Measurements from ENCODE around the gene GNRH2. TPM values are rescaled to one million over a fixed set of nuclear protein-coding genes. Genes with fewer than 3 reads are reported as not detected.
"Not testable (repeated sequence)": the region's sequence is repeated elsewhere in the genome, so short reads cannot be mapped to it uniquely, and the experiment has no call there.

GNRH2 gene
- total RNA-seq, 1 donor from 2014 or later = 0.75 TPM

GRCh38 chr20:3059489-3059888 is 16.1 kb downstream of the GNRH2 start:
- POLR2A ChIA-PET = no interaction called here

GRCh38 chr20:3064119-3064518 is 20.7 kb downstream of the GNRH2 start:
- intact Hi-C loops (cut with micrococcal nuclease); H3K9me3 Mint-ChIP-seq; H3K4me3 Mint-ChIP-seq; ATAC-seq (ENCODE audit: low read depth); POLR2A ChIA-PET; H3K27ac Mint-ChIP-seq; H3K36me3 Mint-ChIP-seq (ENCODE audit: low read depth); CTCF ChIA-PET; H3K27me3 Mint-ChIP-seq; DNase-seq: not testable (repeated sequence)
- peaks cover 32% of the 10 kb centered on the region for H3K4me1 Mint-ChIP-seq

More at GRCh38 chr20:3059489-3059888, 16.1 kb downstream of the GNRH2 start:
- Mint-ChIP-seq H3K27me3 (no peaks in the 10 kb centered on the region), H3K4me3 (no peak overlapping the region), H3K9me3 (no peaks in the 10 kb centered on the region), H3K36me3 (ENCODE audit: low read depth) (no peaks in the 10 kb centered on the region), H3K4me1 (peaks cover 3% of the 10 kb centered on the region), H3K27ac (no peak overlapping the region)
- no peak for ATAC-seq (ENCODE audit: low read depth)
- CTCF ChIA-PET = no interaction called here
- intact Hi-C loops (cut with micrococcal nuclease) = no loop called here
- no peak for TF ChIP-seq CTCF (IDR thresholded peaks at IDR 0.05)
- no peak for DNase-seq

GRCh38 chr20:3067139-3068014 is 24.0 kb downstream of the GNRH2 start:
- intact Hi-C loops (cut with micrococcal nuclease) = no loop called here

GRCh38 chr20:3068075-3068474 is 24.7 kb downstream of the GNRH2 start:
- Mint-ChIP-seq H3K36me3 (ENCODE audit: low read depth) (no peaks in the 10 kb centered on the region), H3K4me1 (peaks cover 52% of the 10 kb centered on the region), H3K9me3 (no peaks in the 10 kb centered on the region), H3K4me3 (no peak overlapping the region), H3K27me3 (peaks cover 4% of the 10 kb centered on the region), H3K27ac (peak overlapping the region; percentile 7)
- DNase-seq (no peak), ATAC-seq (ENCODE audit: low read depth) (no peak)
- ChIA-PET CTCF (no interaction called here), POLR2A (no interaction called here)
- TF ChIP-seq CTCF (IDR thresholded peaks at IDR 0.05) = no peak
- intact Hi-C loops (cut with micrococcal nuclease) = no loop called here

More at GRCh38 chr20:3067139-3068014, 24.0 kb downstream of the GNRH2 start:
- peaks cover 48% of the 10 kb centered on the region for H3K4me1 Mint-ChIP-seq
- no peak for ATAC-seq (ENCODE audit: low read depth)
- no peak for DNase-seq
- H3K27me3 Mint-ChIP-seq = peaks cover 4% of the 10 kb centered on the region
- H3K36me3 Mint-ChIP-seq (ENCODE audit: low read depth) = no peaks in the 10 kb centered on the region
- TF ChIP-seq CTCF (IDR thresholded peaks at IDR 0.05) = no peak
- H3K9me3 Mint-ChIP-seq = no peaks in the 10 kb centered on the region
- CTCF ChIA-PET = no interaction called here
- no peak overlapping the region for H3K4me3 Mint-ChIP-seq
- peak overlapping the region; percentile 46 for H3K27ac Mint-ChIP-seq
- POLR2A ChIA-PET = no interaction called here

- Mint-ChIP-seq H3K36me3 (ENCODE audit: low read depth) (no peaks in the 10 kb centered on the region), H3K27me3 (peaks cover 4% of the 10 kb centered on the region), H3K4me1 (peaks cover 52% of the 10 kb centered on the region), H3K27ac (no peak overlapping the region), H3K9me3 (no peaks in the 10 kb centered on the region), H3K4me3 (no peak overlapping the region)
- CTCF ChIA-PET = interaction anchor here (0.5 kb wide), 1 partner anchor 625 kb away, joined by 3 read pairs; no protein-coding TSS in a partner anchor
- no peak for DNase-seq
- no peak for TF ChIP-seq CTCF (IDR thresholded peaks at IDR 0.05)
- intact Hi-C loops (cut with micrococcal nuclease) = loop anchor here (1.0 kb wide), 1 partner anchor 46 kb away; no protein-coding TSS in a partner anchor
- POLR2A ChIA-PET = no interaction called here
- peak; percentile 18 for ATAC-seq (ENCODE audit: low read depth)
Observed at GRCh38 chr20:3068986-3069900, 25.8 kb downstream of the GNRH2 start.

All from activated B cell treated with CpG ODN at 0.5 μM for 24 hours (primary cell).